NCI-H2227 (cell line): ENCODE measurements around the gene CBX8.

Experiments
- DNase-seq: peaks from one replicate; lab custom pipeline; 2025; ENCODE audit not compliant: unreplicated experiment; lab: John Stamatoyannopoulos, UW

CBX8 gene

DNA sequence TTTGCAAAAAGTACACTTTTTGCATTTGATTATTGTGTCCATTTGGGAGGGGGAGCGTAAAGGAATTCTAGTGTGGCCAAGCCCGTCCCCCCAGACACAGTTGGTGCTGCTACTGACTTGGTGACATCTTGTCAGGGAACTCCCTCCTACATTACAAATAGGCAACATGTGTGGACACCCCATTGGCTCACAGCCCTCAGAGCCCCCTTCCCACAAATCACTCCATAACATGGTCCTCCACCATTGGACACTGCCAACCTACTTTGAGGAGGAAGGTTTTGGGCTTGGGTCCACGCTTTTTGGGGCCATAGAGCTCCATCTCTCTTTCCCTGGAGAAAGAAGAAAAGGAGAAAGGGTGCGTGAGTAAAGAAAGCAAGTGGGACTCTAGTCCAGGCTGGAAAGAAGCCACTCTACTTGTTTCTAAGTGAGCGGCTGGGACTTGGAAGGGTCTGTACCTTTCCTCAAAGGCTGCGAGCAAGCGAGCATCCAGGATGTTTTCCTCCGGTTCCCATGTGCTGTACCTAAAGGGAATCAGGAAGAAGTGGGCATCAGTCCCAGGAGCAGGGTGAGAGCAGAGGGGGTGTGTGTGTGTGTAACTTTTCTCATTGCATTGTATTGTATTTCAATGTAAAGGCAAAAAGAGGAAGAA lies 958 bp downstream of the CBX8 start:
- peak; percentile 30 for DNase-seq

DNA sequence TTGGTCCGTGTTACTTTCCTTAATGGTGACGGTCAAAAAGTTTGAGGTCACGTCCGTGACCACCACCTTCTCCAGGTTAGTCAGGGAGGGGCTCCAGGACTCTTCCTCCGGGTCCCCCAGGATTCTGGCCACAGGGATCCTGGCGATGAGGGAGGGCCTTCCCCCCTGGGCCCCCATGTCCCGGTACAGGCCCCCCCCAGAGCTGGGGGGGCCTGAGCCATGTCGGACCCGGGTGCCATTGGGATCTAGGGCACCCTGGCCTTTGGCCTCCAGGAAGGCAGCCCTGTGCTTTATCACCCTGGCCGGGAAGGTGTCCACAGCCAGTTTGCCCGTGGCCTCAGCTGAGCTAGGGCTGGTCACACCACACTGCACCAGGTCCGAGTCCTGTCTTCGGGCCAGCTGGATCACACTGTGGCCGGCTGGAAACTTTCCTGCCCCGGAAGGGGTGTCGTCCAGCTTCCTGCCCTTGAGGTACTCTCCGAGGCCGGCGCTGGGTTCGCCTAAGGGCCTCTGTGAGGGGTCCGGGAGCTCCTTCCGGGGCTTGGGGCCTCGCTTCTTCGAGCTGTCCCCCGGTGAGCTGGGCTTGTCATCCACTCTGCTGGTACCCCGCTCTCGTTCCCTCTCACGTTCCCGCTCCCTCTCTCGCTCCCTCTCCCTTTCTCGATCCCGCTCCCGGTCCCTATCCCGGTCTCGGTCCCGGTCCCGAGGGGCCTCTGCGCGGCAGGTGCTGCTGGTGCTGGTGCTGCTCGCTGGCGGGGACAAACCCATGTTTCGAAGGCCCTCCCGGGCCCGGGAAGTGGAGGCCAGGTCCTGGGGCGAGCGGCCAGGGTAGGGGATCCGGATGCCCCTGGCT lies 2.0 kb downstream of the CBX8 start:
- DNase-seq: no peak

DNA sequence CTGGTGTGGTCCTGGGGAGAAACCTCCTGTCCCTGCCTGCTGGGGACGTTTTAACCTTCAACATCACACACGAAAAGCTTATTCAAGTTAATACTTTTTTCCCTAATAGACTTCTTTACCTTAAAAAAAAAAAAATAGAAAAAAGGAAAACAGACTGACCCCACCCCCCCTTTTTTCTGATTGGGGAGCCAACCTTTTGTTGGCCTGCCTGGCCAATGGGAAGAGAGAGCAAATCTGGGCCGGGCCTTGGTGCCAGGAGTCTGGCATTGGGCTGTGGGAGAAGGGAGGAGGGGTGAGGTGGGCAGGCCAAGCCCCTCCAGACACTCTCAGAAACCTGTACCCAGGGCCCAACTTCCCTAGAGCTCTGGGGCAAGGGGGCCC lies 3.0 kb downstream of the CBX8 start:
- DNase-seq: peak; percentile 86

DNA sequence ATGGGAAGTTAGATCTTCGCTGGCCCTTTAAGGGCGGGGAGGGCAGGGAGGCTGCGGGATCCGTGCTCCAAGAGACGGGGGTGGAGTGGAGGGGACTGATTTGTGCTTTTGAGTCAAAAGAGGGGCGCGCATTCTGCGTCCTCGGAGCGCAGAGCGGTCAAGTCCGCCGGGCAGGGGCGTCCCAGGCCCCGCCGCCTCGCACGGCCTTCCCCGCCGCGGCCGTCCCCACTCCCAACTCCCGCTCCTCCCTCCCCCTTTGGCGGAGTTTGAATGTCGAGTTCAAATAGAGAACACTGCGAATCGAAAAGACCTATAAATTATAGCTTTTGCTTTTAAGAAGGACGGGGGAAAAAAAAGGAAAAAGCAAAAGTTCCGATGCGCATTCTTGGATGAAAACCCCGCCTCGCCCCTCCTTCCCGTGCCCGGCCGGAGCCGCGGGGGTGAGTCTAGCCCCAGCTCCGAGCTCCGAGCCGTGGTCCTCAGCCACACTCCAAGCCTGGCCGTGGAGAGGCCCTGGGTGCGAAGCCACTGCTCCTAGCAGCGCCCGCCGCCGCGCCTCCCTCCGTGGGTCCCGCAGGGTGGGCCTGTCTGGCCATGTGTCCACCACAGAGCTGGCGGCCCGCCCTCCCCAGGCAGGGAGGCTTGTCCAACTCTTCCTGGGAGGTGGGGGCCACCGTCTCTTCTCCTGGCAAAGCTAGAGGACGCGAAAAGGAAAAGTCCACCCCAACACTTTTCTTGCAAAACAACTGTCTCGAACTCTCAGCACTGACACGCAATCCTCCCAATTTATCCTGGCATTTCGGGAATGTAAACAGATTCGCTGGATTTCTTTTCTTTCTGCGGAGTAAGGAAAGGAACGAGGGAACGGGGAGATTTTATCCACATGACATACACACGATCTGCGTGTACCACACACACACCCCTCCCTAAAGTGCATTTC lies 3.6 kb downstream of the CBX8 start:
- DNase-seq: peak; percentile 72

DNA sequence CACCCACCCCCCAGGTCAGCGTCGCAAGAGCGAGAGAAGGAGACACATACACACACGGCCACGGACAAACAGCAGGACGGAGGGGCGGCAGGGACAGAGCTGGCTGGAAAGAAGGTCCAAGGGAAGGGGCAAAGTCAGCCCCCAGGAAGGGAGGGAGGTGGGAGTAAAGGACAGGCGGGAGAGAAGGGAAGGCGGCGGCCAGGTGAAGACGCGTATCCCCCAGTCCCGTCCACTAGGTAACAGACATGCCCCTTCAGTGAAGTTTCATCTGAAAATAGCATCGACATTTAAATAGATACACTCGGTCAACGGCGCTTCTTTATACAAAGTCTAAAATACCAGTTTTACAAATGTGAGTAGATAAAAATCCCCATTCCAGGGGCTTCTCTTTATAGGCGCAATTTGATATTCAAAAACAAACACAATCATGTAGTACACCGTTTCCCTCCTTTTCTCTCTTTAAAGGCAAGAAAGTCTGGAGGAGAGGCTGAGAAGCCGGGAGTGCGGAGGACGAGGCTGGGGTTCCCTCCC lies 4.5 kb downstream of the CBX8 start:
- DNase-seq: no peak

GRCh38 chr17:79791735-79792161 lies 5.1 kb downstream of the CBX8 start:
- no peak for DNase-seq

DNA sequence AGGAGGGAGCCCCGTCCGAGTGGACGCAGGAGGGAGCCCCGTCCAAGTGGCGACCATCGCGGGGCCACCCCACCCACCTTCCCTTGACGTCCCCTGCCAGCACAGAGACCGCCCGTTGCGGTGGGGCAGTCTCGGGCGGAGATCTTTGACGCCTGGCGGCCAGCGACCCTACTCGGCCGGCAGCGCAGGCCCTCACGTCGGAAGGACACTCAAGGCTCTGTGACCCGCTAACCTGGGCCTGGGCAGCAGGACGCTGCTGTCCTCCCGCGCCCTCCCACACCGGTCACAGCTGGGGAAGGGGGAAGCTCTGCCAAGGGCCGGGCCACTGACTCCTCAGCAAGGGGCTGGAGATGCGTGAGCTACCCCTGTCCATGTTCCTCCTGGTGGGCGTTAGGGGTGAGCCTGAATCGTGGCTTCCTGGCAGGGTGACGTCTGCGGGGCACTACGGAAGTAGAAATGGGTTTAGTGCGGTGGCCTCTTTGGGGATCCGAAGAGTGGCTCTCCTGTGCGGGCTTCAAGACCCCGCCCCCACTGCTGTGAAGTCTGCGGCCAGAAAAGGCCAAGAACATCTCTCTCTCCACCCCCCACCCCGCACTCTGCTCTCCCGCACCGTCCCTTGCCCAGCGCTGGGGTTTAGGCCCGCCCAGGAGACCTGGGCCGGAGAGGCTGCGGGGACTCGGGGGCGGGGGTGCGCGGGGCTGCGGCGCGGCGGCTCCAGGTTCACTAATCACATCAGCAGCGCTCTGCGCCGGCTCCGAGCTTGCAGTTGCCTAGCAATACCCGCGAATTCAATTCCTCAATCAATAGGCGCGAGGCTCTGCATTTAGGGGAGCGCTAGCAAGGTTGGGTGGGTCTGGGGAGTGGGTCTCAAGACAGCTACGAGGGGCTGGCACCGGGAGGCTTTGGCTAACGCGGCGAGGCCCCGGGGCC lies 5.8 kb downstream of the CBX8 start:
- DNase-seq: peak; percentile 37

DNA sequence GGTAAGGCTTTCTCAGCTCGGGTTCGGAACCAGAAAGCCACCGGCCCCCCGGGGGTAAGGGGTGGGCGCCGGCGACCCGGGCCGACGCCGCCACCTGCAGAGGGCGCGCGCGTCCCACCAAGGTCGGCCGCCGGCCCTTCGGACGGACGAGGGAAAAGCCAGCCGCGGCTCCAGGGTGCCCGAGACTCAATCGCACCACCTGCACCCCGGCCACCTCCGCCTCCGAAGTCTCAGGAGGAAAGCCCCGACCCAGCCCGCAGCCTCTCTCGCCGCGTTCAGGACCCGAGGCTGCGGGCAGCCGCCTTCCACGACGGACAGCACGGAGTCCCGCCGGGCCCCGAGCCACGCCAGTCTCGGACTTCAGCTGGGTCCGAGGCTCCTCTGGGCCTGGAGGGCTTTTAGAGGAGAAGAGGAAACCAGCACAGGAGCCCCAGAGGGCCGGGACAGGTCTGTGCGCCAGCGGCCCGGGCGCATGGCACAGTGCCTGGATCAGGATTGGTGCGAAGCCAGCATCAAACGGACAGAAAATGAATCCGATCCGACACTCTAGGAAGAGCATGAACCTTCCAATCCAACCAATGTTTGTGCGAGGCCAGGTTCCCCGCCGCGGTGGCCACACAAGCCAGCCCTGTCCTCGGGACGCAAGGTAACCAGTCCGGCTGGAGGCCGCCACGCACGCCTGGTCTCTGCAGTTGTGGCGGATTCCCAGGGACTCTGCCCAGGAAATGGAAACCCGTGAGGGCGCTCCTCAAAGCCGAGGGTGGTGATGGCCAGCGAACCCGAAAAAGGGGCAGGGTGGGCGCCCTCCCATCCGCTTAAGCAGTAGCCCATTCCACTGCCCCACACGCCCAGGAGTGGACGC lies 6.7 kb downstream of the CBX8 start:
- DNase-seq: no peak

DNA sequence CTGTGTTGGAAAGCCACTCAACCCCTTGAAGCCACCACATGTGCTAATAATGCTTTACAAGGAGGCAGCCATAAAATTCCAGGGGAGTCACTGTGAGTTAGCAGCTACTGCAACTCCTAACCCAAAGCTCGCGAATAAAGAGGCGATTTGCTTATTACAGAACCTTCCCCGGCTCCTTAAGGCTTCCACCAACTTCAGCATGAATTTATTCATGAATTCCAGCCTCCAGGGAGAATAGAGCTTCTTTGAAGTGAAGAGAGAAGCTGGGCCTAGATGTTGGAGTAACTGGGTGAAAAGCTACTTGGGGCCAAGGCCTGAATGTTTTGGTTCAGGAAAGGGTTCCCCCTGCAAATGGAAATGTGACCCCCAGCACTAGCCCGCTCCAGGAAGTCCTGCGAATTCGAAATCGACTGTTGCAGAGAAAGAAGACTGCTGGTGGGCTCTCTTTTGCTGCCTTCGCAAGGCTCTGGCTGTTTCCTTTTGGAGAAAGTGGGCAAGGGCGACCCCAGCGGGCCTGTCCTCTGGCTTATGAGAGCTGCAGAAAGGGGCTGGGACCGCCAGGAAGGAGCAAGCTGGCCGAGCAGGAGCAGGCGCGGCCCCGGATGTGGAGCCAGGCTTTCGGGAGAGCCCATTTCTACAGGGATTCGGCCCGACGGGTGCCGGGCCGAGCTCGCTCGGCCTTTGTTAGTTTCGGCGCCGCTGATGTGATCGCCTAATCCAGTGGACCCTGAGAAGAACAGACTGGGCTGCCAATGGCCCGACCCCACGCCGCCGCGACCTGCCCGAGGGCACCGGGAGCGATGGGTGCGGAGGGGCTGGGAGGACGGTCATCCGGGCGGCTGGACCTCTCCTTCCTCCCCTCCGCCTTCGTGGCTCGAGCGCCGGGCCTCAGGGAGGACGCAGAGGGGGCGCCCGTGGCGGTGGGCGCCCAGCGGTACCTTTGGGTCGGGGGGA lies 7.6 kb downstream of the CBX8 start:
- no peak for DNase-seq

GRCh38 chr17:79788455-79788854 lies 8.4 kb downstream of the CBX8 start:
- DNase-seq: no peak

- DNase-seq: no peak
These were observed 9.8 kb downstream of the CBX8 start for GRCh38 chr17:79786930-79787643.

DNA sequence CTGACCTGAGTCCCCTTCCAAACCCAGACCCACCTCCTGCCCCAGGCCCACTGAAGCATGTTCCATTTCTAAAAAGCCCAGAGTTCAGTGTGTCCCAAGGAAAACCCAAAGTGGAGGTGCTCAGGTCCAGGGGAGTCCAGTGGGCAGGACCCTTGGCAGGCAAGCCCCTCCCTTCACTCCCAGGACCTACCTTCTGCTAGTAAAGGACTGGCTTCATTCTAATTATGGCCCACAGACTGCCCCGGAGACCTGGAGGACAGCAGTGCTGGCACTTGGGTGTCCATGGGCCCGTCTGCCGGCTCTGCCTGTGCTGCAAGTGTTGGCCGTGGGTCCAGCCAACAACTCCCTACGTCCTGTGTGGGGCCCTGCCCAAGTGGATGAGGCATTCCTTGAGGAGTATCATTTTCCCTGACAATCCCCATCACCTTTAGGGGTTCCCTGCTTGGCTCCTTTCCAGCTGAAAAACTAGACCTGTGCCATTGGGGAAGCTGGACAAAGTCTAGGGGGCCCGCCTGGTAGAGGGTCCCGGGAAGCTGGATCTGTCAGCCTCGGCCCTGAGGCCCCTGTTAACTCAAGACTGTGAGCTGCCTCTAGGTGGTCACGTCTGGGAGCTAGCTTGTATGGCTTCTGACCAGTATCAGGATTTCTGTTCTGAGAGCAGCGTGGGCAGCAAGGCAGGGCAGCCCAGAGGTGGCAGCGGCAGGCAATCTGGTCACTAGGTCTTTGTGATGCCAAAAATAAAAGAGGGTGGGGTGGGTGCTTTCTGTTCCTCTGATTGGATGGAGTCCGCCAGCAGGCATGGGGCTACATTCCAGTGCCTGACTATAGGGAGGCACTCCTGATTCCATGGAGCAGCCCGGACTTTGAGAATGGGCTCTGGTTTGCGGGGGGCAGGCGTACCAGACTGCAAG lies 10.7 kb downstream of the CBX8 start:
- DNase-seq: no peak

GRCh38 chr17:79785017-79785899 lies 11.6 kb downstream of the CBX8 start:
- DNase-seq: no peak

DNA sequence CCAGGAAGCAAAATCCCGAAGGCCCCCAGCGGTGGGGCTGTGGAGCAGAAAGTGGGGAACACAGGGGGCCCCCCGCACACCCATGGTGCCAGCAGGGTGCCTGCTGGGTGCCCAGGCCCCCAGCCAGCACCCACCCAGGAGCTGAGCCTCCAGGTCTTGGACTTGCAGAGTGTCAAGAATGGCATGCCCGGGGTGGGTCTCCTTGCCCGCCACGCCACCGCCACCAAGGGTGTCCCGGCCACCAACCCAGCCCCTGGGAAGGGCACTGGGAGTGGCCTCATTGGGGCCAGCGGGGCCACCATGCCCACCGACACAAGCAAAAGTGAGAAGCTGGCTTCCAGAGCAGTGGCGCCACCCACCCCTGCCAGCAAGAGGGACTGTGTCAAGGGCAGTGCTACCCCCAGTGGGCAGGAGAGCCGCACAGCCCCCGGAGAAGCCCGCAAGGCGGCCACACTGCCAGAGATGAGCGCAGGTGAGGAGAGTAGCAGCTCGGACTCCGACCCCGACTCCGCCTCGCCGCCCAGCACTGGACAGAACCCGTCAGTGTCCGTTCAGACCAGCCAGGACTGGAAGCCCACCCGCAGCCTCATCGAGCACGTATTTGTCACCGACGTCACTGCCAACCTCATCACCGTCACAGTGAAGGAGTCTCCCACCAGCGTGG lies 12.4 kb downstream of the CBX8 start:
- DNase-seq: no peak

DNA sequence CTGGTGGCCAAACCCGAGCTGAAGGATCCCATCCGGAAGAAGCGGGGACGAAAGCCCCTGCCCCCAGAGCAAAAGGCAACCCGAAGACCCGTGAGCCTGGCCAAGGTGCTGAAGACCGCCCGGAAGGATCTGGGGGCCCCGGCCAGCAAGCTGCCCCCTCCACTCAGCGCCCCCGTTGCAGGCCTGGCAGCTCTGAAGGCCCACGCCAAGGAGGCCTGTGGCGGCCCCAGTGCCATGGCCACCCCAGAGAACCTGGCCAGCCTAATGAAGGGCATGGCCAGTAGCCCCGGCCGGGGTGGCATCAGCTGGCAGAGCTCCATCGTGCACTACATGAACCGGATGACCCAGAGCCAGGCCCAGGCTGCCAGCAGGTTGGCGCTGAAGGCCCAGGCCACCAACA lies 13.0 kb downstream of the CBX8 start:
- no peak for DNase-seq
